ENCODE results near the gene GLUD1. TPM values are rescaled to one million over a fixed set of nuclear protein-coding genes. Genes with fewer than 3 reads are reported as not detected.
A peak's percentile ranks its signal among the peaks of the same experiment; 100 is the strongest.
"Not testable (repeated sequence)": the region's sequence is repeated elsewhere in the genome, so short reads cannot be mapped to it uniquely, and the experiment has no call there.

Gene GLUD1
- 108 TPM for total RNA-seq

DNA sequence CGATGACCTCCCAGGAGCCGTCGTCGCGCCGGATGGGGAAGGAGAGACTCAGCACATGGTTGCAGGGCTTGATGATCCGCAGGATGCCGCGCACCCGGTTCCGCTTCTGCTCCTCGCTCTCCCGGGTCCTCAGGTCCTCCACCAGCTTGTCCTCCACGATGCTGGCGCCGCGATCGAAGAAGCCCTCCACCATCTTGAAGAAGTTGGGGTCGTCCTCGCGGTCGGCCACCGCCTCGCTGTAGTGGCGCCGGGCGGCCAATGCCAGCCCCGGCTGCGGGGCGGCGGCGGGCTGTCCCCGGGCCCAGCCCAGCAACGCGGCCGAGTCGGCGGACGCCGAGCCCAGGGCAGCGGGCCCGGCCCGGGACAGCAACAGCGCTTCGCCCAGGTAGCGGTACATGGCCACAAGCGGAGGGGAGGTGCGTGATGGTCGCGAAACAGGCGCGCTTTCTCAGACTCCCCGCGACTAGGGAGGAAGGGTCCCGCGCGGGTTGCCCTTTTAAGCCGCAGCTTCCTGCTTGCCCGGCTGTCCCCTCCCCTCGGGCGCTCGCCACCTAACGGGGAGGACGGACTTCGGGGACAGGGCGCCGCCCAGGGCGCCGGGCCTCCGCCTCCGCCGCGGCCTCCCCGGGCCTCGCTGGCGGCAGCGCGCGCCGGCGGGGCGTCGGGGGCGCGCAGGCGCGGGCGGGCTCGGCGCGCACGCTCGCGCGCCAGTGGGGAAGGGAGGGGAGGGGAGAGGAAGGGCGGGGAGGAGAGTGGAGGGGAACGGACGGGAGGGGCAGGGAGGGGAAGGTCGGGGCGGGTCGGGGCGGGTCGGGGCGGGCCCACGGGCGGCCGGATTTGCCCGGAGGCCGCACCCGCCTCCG lies at the start of gene GLUD1, which contains the start of gene SHLD2:
GLUD1 (minus strand) TSS at position 471 of the 863 bp plus-strand sequence; CDS start at position 397, 74 bp downstream.
SHLD2 (plus strand) TSS at position 834 of the 863 bp plus-strand sequence. CDS start 56,149 bp downstream, outside the sequence.
- H3K36me3 ChIP-seq (ENCODE audit: control insufficient read depth in 3 of 3, insufficient read depth in 3 of 3, low read length in 3 of 3) = no peaks in the 10 kb centered on the region
- H3K4me3 ChIP-seq (ENCODE audit: low read length in 3 of 3) = peak within 1 kb of the TSS; percentile 85 to 93 (median 89)
- H3K4me1 ChIP-seq (ENCODE audit: control insufficient read depth in 3 of 3, insufficient read depth in 3 of 3, low read length in 3 of 3) = peaks cover 15 to 27% (median 20%) of the 10 kb centered on the region in 3 donors
- no peaks in the 10 kb centered on the region for H3K9me3 ChIP-seq (ENCODE audit: control insufficient read depth in 3 of 3, low read length in 3 of 3)
- no peaks in the 10 kb centered on the region for H3K27me3 ChIP-seq (ENCODE audit: control insufficient read depth in 3 of 3, insufficient read depth in 3 of 3, low read length in 3 of 3)
- peak within 1 kb of the TSS; percentile 89 for H3K27ac ChIP-seq (ENCODE audit: low read depth, low read length)
- peak within 1 kb of the TSS; percentile 80 to 95 (median 87) for H3K9ac ChIP-seq (ENCODE audit: low read depth in 1 of 3, low read length in 3 of 3)

DNA sequence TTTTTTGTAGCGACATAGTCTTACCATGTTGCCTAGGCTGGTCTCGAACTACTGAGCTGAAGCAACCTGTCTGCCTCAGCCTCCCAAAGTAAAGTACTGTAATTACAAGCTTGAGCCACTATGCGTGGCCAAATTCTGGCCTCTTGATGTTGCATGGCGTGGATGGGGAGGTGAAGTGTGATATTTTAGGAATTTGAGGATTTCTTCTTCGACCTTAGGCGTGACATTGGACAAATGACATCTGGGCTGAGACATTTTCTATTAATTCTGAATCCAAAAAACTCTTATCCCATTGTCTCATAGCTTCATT lies 48.4 kb upstream of the GLUD1 start:
- not testable (repeated sequence) for H3K36me3 ChIP-seq (ENCODE audit: control insufficient read depth in 3 of 3, insufficient read depth in 3 of 3, low read length in 3 of 3); H3K9me3 ChIP-seq (ENCODE audit: control insufficient read depth in 3 of 3, low read length in 3 of 3); H3K27ac ChIP-seq (ENCODE audit: low read depth, low read length); H3K9ac ChIP-seq (ENCODE audit: low read depth in 1 of 3, low read length in 3 of 3); H3K4me1 ChIP-seq (ENCODE audit: control insufficient read depth in 3 of 3, insufficient read depth in 3 of 3, low read length in 3 of 3); H3K4me3 ChIP-seq (ENCODE audit: low read length in 3 of 3); H3K27me3 ChIP-seq (ENCODE audit: control insufficient read depth in 3 of 3, insufficient read depth in 3 of 3, low read length in 3 of 3)

DNA sequence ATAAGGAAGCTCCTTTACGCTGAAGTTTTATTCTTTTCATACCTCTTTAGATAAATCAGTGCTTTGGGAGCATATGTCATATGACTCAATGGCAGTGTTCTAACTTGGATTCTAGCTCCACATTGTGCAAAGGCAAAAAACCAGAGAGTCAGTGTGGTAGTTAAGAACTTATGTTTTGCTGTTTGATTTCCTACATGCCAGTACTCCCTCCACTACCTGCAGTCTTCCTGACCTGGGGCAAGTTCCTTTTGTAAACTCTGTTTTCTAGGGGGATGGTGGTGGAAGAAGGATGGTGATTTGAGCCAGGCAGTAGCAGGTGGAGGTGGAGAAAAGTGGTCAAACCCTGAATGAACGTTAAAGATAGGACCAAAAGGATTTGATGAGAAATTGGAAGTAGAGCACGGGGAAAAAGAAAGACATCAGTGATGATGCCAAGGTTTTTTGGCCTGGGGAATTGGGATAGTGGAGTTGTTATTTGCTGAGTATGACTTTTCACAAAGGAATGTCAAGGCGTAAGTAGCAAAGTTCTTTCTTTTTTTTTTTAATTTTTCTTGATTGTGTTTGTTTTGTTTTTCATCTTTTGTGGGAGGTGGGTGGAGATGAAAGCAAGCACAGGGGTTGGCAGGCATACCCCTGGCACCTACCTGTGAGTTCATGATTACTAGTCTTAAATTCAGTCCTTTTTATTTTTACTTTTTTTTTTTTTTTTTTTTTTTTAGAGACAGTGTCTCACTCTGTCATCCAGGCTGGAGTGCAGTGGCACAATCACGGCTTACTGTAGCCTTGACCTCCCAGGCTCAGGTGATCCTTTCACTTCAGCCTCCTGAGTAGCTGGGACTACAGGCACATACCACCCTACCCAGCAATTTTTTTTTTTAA lies 47.8 kb upstream of the GLUD1 start:
- H3K4me1 ChIP-seq (ENCODE audit: control insufficient read depth in 3 of 3, insufficient read depth in 3 of 3, low read length in 3 of 3); H3K27ac ChIP-seq (ENCODE audit: low read depth, low read length); H3K27me3 ChIP-seq (ENCODE audit: control insufficient read depth in 3 of 3, insufficient read depth in 3 of 3, low read length in 3 of 3); H3K9me3 ChIP-seq (ENCODE audit: control insufficient read depth in 3 of 3, low read length in 3 of 3); H3K36me3 ChIP-seq (ENCODE audit: control insufficient read depth in 3 of 3, insufficient read depth in 3 of 3, low read length in 3 of 3); H3K9ac ChIP-seq (ENCODE audit: low read depth in 1 of 3, low read length in 3 of 3); H3K4me3 ChIP-seq (ENCODE audit: low read length in 3 of 3): not testable (repeated sequence)

DNA sequence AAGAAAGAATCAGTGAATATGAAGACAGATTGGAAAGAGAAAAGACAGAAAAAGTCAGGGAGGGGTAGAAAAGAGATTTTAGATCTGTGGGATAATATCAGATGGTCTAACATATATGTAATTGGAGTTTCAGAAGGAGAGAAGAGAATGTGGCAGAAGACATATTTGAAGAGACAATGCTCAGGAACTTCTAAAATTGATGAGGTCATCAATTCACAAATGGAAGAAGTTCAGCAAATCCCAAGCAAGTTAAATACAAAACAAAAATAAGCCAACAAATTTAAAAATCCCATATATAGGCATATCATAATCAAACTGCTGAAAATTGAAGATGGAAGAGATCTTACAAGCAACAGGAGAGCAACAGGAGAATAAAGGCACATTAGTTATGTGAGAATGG lies 42.8 kb upstream of the GLUD1 start:
- not testable (repeated sequence) for H3K4me3 ChIP-seq (ENCODE audit: low read length in 3 of 3); H3K27ac ChIP-seq (ENCODE audit: low read depth, low read length); H3K36me3 ChIP-seq (ENCODE audit: control insufficient read depth in 3 of 3, insufficient read depth in 3 of 3, low read length in 3 of 3); H3K9ac ChIP-seq (ENCODE audit: low read depth in 1 of 3, low read length in 3 of 3); H3K4me1 ChIP-seq (ENCODE audit: control insufficient read depth in 3 of 3, insufficient read depth in 3 of 3, low read length in 3 of 3); H3K27me3 ChIP-seq (ENCODE audit: control insufficient read depth in 3 of 3, insufficient read depth in 3 of 3, low read length in 3 of 3); H3K9me3 ChIP-seq (ENCODE audit: control insufficient read depth in 3 of 3, low read length in 3 of 3)

DNA sequence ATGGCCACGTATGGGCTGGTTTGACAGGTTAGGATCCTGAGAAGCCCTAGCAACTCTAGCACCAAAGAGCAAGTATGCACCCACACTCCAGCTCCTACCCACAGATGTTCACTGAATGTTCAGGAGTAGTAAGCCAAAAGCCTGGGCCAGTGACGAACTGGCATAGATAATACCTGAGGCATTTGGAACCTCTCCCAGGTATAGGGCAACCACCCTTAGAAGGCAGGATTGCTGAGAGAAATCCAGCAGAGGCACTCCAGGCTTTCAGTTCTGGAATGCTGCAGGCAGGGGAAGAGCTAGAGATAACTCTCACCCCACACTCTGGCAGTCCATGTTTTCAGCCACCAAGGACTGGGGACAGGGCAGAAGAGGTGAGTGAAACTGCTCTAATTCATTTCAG lies 39.8 kb upstream of the GLUD1 start:
- not testable (repeated sequence) for H3K4me1 ChIP-seq (ENCODE audit: control insufficient read depth in 3 of 3, insufficient read depth in 3 of 3, low read length in 3 of 3); H3K27me3 ChIP-seq (ENCODE audit: control insufficient read depth in 3 of 3, insufficient read depth in 3 of 3, low read length in 3 of 3); H3K4me3 ChIP-seq (ENCODE audit: low read length in 3 of 3); H3K9me3 ChIP-seq (ENCODE audit: control insufficient read depth in 3 of 3, low read length in 3 of 3); H3K9ac ChIP-seq (ENCODE audit: low read depth in 1 of 3, low read length in 3 of 3); H3K36me3 ChIP-seq (ENCODE audit: control insufficient read depth in 3 of 3, insufficient read depth in 3 of 3, low read length in 3 of 3); H3K27ac ChIP-seq (ENCODE audit: low read depth, low read length)

DNA sequence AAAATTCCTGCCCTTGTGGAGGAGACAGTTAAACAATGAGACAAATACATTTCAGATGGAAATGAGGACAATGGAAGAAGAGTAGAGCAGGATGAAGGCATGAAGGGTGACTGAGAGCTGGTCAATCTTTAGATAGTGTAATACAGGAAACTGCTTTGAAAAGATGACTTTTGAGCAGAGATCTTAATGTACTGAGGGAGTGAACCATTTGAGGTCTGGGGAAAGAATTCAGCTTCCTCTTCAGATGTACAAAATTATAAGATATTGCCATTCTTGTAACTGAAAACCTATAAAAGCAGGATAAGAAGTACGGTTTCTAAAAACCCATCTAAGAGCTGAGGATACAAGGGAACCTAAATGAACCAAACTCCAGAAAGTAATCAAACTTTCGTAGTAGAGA lies 39.3 kb upstream of the GLUD1 start:
- not testable (repeated sequence) for H3K27me3 ChIP-seq (ENCODE audit: control insufficient read depth in 3 of 3, insufficient read depth in 3 of 3, low read length in 3 of 3); H3K4me1 ChIP-seq (ENCODE audit: control insufficient read depth in 3 of 3, insufficient read depth in 3 of 3, low read length in 3 of 3); H3K9me3 ChIP-seq (ENCODE audit: control insufficient read depth in 3 of 3, low read length in 3 of 3); H3K4me3 ChIP-seq (ENCODE audit: low read length in 3 of 3); H3K36me3 ChIP-seq (ENCODE audit: control insufficient read depth in 3 of 3, insufficient read depth in 3 of 3, low read length in 3 of 3); H3K9ac ChIP-seq (ENCODE audit: low read depth in 1 of 3, low read length in 3 of 3); H3K27ac ChIP-seq (ENCODE audit: low read depth, low read length)

DNA sequence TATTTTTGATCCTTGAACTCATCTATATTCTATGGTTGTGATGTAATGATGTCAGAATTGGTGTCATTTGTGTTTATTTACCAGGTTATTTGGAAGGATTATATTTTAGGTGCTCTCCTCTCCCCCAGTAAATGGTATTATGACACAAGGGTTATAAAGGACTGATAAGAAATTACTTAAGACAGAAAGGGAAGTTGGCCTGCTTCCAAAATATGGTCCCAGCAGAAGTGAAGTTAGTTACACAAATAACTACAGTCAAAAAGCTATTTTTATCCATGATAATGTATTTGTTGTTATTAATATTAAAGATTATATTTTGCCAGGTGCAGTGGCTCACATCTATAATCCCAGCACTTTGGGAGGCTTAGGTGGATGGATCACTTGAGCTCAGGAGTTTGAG lies 37.5 kb upstream of the GLUD1 start:
- H3K27ac ChIP-seq (ENCODE audit: low read depth, low read length); H3K27me3 ChIP-seq (ENCODE audit: control insufficient read depth in 3 of 3, insufficient read depth in 3 of 3, low read length in 3 of 3); H3K36me3 ChIP-seq (ENCODE audit: control insufficient read depth in 3 of 3, insufficient read depth in 3 of 3, low read length in 3 of 3); H3K9ac ChIP-seq (ENCODE audit: low read depth in 1 of 3, low read length in 3 of 3); H3K9me3 ChIP-seq (ENCODE audit: control insufficient read depth in 3 of 3, low read length in 3 of 3); H3K4me3 ChIP-seq (ENCODE audit: low read length in 3 of 3); H3K4me1 ChIP-seq (ENCODE audit: control insufficient read depth in 3 of 3, insufficient read depth in 3 of 3, low read length in 3 of 3): not testable (repeated sequence)

DNA sequence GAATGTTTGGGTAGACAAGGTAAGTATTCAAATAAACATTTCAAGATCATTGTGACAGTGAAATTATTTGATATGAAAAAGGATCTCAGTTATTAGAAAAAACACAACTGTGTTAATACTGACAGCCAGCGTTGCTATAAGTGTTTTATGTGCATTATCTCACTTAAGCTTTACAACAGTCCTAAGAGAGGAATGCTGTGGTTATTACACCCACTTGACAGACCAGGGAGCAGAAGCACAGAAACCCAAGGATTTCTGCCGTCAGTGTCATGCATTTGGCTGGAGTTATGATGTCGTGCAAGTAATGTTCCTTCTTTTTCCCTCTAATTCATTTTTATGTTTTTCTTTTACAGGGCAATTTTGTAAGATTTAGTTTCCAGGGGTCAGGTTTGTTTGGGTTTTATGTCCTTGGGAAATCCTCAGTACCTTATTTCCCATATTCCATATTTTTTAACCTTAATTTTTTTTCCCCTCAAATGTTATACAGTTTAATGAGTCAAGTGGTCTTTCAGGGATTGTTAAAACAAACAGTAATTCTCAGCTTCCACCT lies 33.0 kb upstream of the GLUD1 start:
- not testable (repeated sequence) for H3K4me1 ChIP-seq (ENCODE audit: control insufficient read depth in 3 of 3, insufficient read depth in 3 of 3, low read length in 3 of 3); H3K36me3 ChIP-seq (ENCODE audit: control insufficient read depth in 3 of 3, insufficient read depth in 3 of 3, low read length in 3 of 3); H3K27ac ChIP-seq (ENCODE audit: low read depth, low read length); H3K27me3 ChIP-seq (ENCODE audit: control insufficient read depth in 3 of 3, insufficient read depth in 3 of 3, low read length in 3 of 3); H3K9ac ChIP-seq (ENCODE audit: low read depth in 1 of 3, low read length in 3 of 3); H3K9me3 ChIP-seq (ENCODE audit: control insufficient read depth in 3 of 3, low read length in 3 of 3); H3K4me3 ChIP-seq (ENCODE audit: low read length in 3 of 3)

DNA sequence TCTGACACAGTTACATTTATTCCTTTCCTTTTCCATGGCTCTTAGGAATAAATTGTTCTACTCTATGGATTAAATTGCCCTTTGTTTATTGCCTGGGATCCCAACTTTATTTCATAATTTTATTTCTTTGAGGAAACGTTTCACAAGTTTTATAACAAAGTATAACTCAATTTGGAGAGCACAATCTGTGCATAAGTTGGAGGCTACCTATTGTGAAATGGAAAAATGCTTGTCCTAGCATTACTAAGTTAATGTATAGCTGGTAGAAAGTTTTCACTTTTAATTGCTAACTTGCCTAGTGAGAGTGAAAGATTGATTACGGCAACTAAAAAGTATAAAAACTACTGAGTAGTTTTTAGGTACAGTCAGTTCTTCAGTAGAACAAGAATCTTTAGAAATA lies 32.4 kb upstream of the GLUD1 start:
- H3K27me3 ChIP-seq (ENCODE audit: control insufficient read depth in 3 of 3, insufficient read depth in 3 of 3, low read length in 3 of 3); H3K9ac ChIP-seq (ENCODE audit: low read depth in 1 of 3, low read length in 3 of 3); H3K27ac ChIP-seq (ENCODE audit: low read depth, low read length): not testable (repeated sequence)

DNA sequence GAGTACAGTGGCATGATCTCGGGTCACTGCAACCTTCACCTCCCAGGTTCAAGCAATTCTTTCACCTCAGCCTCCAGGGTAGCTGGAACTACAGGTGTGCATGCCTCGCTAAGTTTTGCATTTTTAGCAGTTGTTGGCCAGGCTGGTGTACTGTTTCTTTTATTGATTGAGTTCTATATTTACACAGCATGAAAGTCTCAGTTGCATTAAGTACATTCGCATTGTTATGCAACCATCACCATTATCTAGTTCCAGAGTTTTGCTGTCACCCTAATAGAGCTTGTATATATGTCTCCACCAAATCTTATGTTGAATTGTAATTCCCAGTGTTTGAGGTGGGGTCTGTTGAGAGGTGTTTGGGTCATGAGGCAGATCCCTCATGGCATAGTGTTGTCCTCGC lies 28.7 kb upstream of the GLUD1 start:
- not testable (repeated sequence) for H3K9me3 ChIP-seq (ENCODE audit: control insufficient read depth in 3 of 3, low read length in 3 of 3); H3K27ac ChIP-seq (ENCODE audit: low read depth, low read length); H3K36me3 ChIP-seq (ENCODE audit: control insufficient read depth in 3 of 3, insufficient read depth in 3 of 3, low read length in 3 of 3); H3K4me1 ChIP-seq (ENCODE audit: control insufficient read depth in 3 of 3, insufficient read depth in 3 of 3, low read length in 3 of 3); H3K9ac ChIP-seq (ENCODE audit: low read depth in 1 of 3, low read length in 3 of 3); H3K27me3 ChIP-seq (ENCODE audit: control insufficient read depth in 3 of 3, insufficient read depth in 3 of 3, low read length in 3 of 3); H3K4me3 ChIP-seq (ENCODE audit: low read length in 3 of 3)

More for the DNA sequence above, 32.4 kb upstream of the GLUD1 start:
- not testable (repeated sequence) for H3K4me3 ChIP-seq (ENCODE audit: low read length in 3 of 3); H3K36me3 ChIP-seq (ENCODE audit: control insufficient read depth in 3 of 3, insufficient read depth in 3 of 3, low read length in 3 of 3); H3K9me3 ChIP-seq (ENCODE audit: control insufficient read depth in 3 of 3, low read length in 3 of 3); H3K4me1 ChIP-seq (ENCODE audit: control insufficient read depth in 3 of 3, insufficient read depth in 3 of 3, low read length in 3 of 3)
